LNCaP clone FGC (cell line): ENCODE data around the gene LCA5.

ENCODE experiments used
- DNase-seq: peaks from one replicate; pipeline ENCODE4 v3.0.0-alpha.2; 2011; ENCODE audit warnings: low read depth
- H3K4me3 ChIP-seq: 2 replicates; pipeline ENCODE4 v1.5.1; 2011; ENCODE audit warnings: mild to moderate bottlenecking, low read depth, low read length, control low read depth
- CTCF ChIP-seq: IDR thresholded peaks from 2 replicates; pipeline ENCODE4 v1.5.1; 2012; ENCODE audit warnings: mild to moderate bottlenecking; ENCODE audit not compliant: control insufficient read depth, insufficient read depth; ENCODE audit errors: extremely low read depth

Gene LCA5

GRCh38 chr6:79468116-79468515 lies 69.1 kb downstream of the LCA5 start:
- no peak overlapping the region for H3K4me3 ChIP-seq
- no peak for TF ChIP-seq CTCF
- no peak for DNase-seq

GRCh38 chr6:79467716-79468115 lies 69.5 kb downstream of the LCA5 start:
- no peak for TF ChIP-seq CTCF
- no peak for DNase-seq
- H3K4me3 ChIP-seq, result no peak overlapping the region

GRCh38 chr6:79466207-79466834 lies 70.9 kb downstream of the LCA5 start:
- no peak for DNase-seq
- no peak overlapping the region for H3K4me3 ChIP-seq
- peak; percentile 46 for TF ChIP-seq CTCF

- DNase-seq, result no peak
- TF ChIP-seq CTCF, result no peak
- H3K4me3 ChIP-seq, result no peak overlapping the region
These were observed 71.8 kb downstream of the LCA5 start for GRCh38 chr6:79465381-79465780.

- TF ChIP-seq CTCF, result no peak
These were observed 73.6 kb downstream of the LCA5 start for GRCh38 chr6:79463621-79464050.

GRCh38 chr6:79461205-79461604 lies 76.0 kb downstream of the LCA5 start:
- no peak overlapping the region for H3K4me3 ChIP-seq
- no peak for TF ChIP-seq CTCF
- no peak for DNase-seq

More at GRCh38 chr6:79463621-79464050, 73.6 kb downstream of the LCA5 start:
- H3K4me3 ChIP-seq, result no peak overlapping the region
- no peak for DNase-seq

GRCh38 chr6:79455446-79455845 lies 81.8 kb downstream of the LCA5 start:
- DNase-seq, result no peak
- no peak overlapping the region for H3K4me3 ChIP-seq
- TF ChIP-seq CTCF, result no peak
